MCF 10A (cell line): ENCODE results near the gene TMEM218. TPM values are rescaled to one million over a fixed set of nuclear protein-coding genes. Genes with fewer than 3 reads are reported as not detected.
"Not testable (repeated sequence)": the region's sequence is repeated elsewhere in the genome, so short reads cannot be mapped to it uniquely, and the experiment has no call there.

Experiments
- BruUV-seq: library from RNA; stranded (reverse); fragments of 400-500 nt; replicated peaks from 2 replicates; lab custom pipeline; 2021; lab: Mats Ljungman, UMichigan
- CTCF ChIA-PET: fragments of 300-600 bp; sonication (Branson Sonifier 250); formaldehyde crosslinking; extraction: SDS; loops from one replicate; lab custom pipeline; 2021; ENCODE audit warnings: antibody characterized with exemption, inconsistent platforms; lab: Yijun Ruan, JAX
- POLR2A ChIA-PET: fragments of 300-600, 350-650 bp; sonication (Branson Sonifier 250); formaldehyde crosslinking; extraction: SDS; loops from one replicate; lab custom pipeline; 2020; ENCODE audit warnings: antibody characterized with exemption, inconsistent platforms; lab: Yijun Ruan, JAX
- DNase-seq: peaks from one replicate; pipeline ENCODE4 v3.0.0-alpha.2; 2018; ENCODE audit not compliant: unreplicated experiment
- H3K27ac Mint-ChIP-seq: one replicate; pipeline ENCODE4 v1.8.0; 2022; ENCODE audit warnings: mild to moderate bottlenecking, low read depth, mixed read lengths; ENCODE audit not compliant: unreplicated experiment
- H3K27me3 Mint-ChIP-seq: one replicate; pipeline ENCODE4 v1.8.0; 2022; ENCODE audit warnings: mixed read lengths; ENCODE audit not compliant: insufficient read depth, unreplicated experiment
- H3K36me3 Mint-ChIP-seq: one replicate; pipeline ENCODE4 v1.8.0; 2022; ENCODE audit warnings: mild to moderate bottlenecking, moderate library complexity, mixed read lengths; ENCODE audit not compliant: insufficient read depth, unreplicated experiment
- H3K4me1 Mint-ChIP-seq: one replicate; pipeline ENCODE4 v1.8.0; 2022; ENCODE audit warnings: mixed read lengths; ENCODE audit not compliant: insufficient read depth, unreplicated experiment
- H3K4me3 Mint-ChIP-seq: one replicate; pipeline ENCODE4 v1.8.0; 2022; ENCODE audit warnings: mild to moderate bottlenecking, moderate library complexity, mixed read lengths; ENCODE audit not compliant: unreplicated experiment
- H3K9me3 Mint-ChIP-seq: one replicate; pipeline ENCODE4 v1.8.0; 2022; ENCODE audit warnings: mixed read lengths; ENCODE audit not compliant: unreplicated experiment
- CTCF ChIP-seq: fragments of 200-600 bp; IDR thresholded peaks from one replicate; pipeline ENCODE4 v1.8.0; 2022; ENCODE audit warnings: antibody characterized with exemption, mild to moderate bottlenecking; ENCODE audit not compliant: unreplicated experiment
- intact Hi-C: fragments of 100-400 bp; cut with micrococcal nuclease; formaldehyde crosslinking; loops from 2 replicates; pipeline ENCODE4 v1.14.1; 2022
- total RNA-seq: library from RNA; stranded (reverse); gene quantifications from 2 replicates; pipeline ENCODE4 v1.2.3, GENCODE V29; 2022

Gene TMEM218
- total RNA-seq, 1 experiment from 2014 or later = 21.1 TPM

GRCh38 chr11:125061281-125061680, 50.1 kb downstream of the TMEM218 start:
- Mint-ChIP-seq H3K9me3 (no peaks in the 10 kb centered on the region), H3K4me1 (no peaks in the 10 kb centered on the region), H3K27ac (no peak overlapping the region), H3K36me3 (no peaks in the 10 kb centered on the region), H3K27me3 (no peaks in the 10 kb centered on the region), H3K4me3 (no peak overlapping the region)
- BruUV-seq = no TSS peak
- ChIA-PET POLR2A (interaction anchor here (0.6 to 1.9 kb wide), 2 partner anchors 9 to 14 kb away, joined by 3 to 5 read pairs; no protein-coding TSS in a partner anchor), CTCF (interaction anchor here (0.6 kb wide), 2 partner anchors 34 to 403 kb away, joined by 3 to 4 read pairs; no protein-coding TSS in a partner anchor)
- DNase-seq = no peak
- TF ChIP-seq CTCF = no peak
- intact Hi-C loops = loop anchor here (5.0 kb wide), 1 partner anchor 51 kb away; the partner anchor contains the start of gene TMEM218

GRCh38 chr11:125057693-125058016, 53.8 kb downstream of the TMEM218 start:
- no peak for TF ChIP-seq CTCF
- H3K4me1 Mint-ChIP-seq = no peaks in the 10 kb centered on the region
- intact Hi-C loops = no loop called here
- POLR2A ChIA-PET = no interaction called here
- H3K36me3 Mint-ChIP-seq = no peaks in the 10 kb centered on the region
- H3K27ac Mint-ChIP-seq = no peak overlapping the region
- H3K4me3 Mint-ChIP-seq = no peak overlapping the region
- no peak for DNase-seq
- CTCF ChIA-PET = interaction anchor here (0.9 kb wide), 1 partner anchor 24 kb away, joined by 4 read pairs; no protein-coding TSS in a partner anchor
- H3K9me3 Mint-ChIP-seq = no peaks in the 10 kb centered on the region
- H3K27me3 Mint-ChIP-seq = no peaks in the 10 kb centered on the region
- no TSS peak for BruUV-seq

GRCh38 chr11:125056931-125057692, 54.3 kb downstream of the TMEM218 start:
- CTCF ChIA-PET = no interaction called here
- no peak for DNase-seq
- no peaks in the 10 kb centered on the region for H3K27me3 Mint-ChIP-seq
- TF ChIP-seq CTCF = no peak
- no peak overlapping the region for H3K4me3 Mint-ChIP-seq
- H3K27ac Mint-ChIP-seq = no peak overlapping the region
- POLR2A ChIA-PET = no interaction called here
- BruUV-seq = no TSS peak
- intact Hi-C loops = no loop called here
- no peaks in the 10 kb centered on the region for H3K36me3 Mint-ChIP-seq
- no peaks in the 10 kb centered on the region for H3K9me3 Mint-ChIP-seq
- no peaks in the 10 kb centered on the region for H3K4me1 Mint-ChIP-seq

GRCh38 chr11:125056111-125056510, 55.3 kb downstream of the TMEM218 start:
- CTCF ChIA-PET = interaction anchor here (1.5 kb wide), 1 partner anchor 52 kb away, joined by 4 read pairs; no protein-coding TSS in a partner anchor
- H3K27me3 Mint-ChIP-seq, DNase-seq, BruUV-seq, H3K36me3 Mint-ChIP-seq, intact Hi-C loops, H3K27ac Mint-ChIP-seq, H3K9me3 Mint-ChIP-seq, H3K4me3 Mint-ChIP-seq, H3K4me1 Mint-ChIP-seq, POLR2A ChIA-PET: not testable (repeated sequence)
